GM18861 (cell line): ENCODE measurements around the gene DNAJB13.

Experiments used
- ATAC-seq: cut with Tn5 transposase; IDR thresholded peaks from one replicate; pipeline ENCODE4 v1.9.1; 2021; ENCODE audit not compliant: unreplicated experiment

Gene DNAJB13

GRCh38 chr11:74012074-74012809 lies 61.4 kb downstream of the DNAJB13 start:
- no peak for ATAC-seq

GRCh38 chr11:74013141-74013540 lies 62.3 kb downstream of the DNAJB13 start:
- no peak for ATAC-seq

- ATAC-seq, result no peak
Observed at GRCh38 chr11:74014880-74015279, 64.1 kb downstream of the DNAJB13 start.

GRCh38 chr11:74015919-74016684 lies 65.3 kb downstream of the DNAJB13 start:
- ATAC-seq, result no peak

GRCh38 chr11:74017631-74018030 lies 66.8 kb downstream of the DNAJB13 start:
- ATAC-seq, result no peak

- no peak for ATAC-seq
Observed at GRCh38 chr11:74018331-74019005, 67.6 kb downstream of the DNAJB13 start.

DNA sequence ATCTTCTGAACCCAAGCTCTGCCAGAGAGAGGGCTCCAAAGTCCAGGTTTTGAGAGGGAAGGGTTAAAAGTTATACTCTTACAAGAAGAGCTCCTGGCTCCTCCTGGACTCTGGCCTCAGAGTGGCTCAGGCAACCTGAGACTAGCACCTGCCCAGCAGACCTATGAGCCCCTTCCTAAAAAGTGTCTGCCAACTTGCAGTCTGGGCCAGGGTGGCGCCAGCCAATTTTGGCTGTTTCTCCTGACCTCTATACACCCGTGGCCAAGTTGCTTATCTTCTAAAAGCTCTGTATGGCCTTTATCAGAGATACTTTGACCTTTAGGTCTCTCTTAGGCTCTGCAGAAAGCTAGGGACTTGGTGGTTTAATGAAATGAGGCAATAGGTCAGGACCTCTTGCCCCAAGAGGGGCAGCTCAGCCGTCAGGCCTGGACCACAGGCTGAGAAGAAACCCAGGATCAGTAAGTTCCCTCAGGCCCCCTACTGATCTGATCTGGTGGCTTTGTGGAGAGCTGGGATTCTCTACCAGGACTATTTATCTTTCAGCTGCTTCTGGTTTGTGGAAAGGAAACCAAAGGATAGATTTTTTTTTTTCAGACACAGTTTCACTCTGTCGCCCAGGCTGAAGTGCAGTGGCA lies 68.4 kb downstream of the DNAJB13 start:
- no peak for ATAC-seq

DNA sequence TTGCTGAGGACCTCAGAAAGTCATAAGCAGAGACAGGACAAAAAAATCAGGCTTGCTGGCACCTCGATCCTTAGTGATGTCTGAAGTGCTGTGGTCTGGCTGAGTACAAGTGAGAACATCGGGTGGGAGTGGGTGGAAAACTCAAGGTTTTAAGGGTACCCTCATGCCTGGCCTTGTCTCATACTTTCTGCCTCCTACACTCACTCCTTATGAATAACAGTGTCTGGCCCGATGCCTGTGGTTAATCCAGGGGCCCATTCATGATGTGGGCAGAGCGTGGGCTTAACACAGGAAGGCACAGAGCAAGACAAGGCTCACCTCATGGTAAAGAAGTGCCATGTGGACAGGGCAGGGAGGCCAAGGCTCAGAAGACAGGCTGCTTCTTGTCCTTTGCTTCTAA lies 69.0 kb downstream of the DNAJB13 start:
- no peak for ATAC-seq
